Caco-2 (cell line): ENCODE measurements around the gene FHIT. TPM values are rescaled to one million over a fixed set of nuclear protein-coding genes. Genes with fewer than 3 reads are reported as not detected.

Experiments
- BruUV-seq: library from RNA; stranded (reverse); fragments of 400-500 nt; replicated peaks from 2 replicates; lab custom pipeline; 2021; lab: Mats Ljungman, UMichigan
- CTCF ChIA-PET: fragments of 300-600 bp; sonication (Branson Sonifier 250); formaldehyde crosslinking; loops from one replicate; lab custom pipeline; 2022; ENCODE audit warnings: antibody characterized with exemption; lab: Charles Lee
- POLR2A ChIA-PET: fragments of 300-600 bp; sonication (Branson Sonifier 250); formaldehyde crosslinking; loops from one replicate; lab custom pipeline; 2022; ENCODE audit warnings: antibody characterized with exemption; lab: Charles Lee
- DNase-seq, 2 experiments: peaks; one replicate each; pipeline versions ENCODE4 v3.0.0 to v3.0.0-alpha.2; 2020 to 2022
- H3K27me3 ChIP-seq: replicated peaks from 2 replicates; pipeline ENCODE4 v1.6.0; 2011; ENCODE audit warnings: low read length; ENCODE audit not compliant: control insufficient read depth, insufficient read depth
- H3K36me3 ChIP-seq: 2 replicates; pipeline ENCODE4 v1.5.1; 2011; ENCODE audit warnings: low read length; ENCODE audit not compliant: control insufficient read depth, insufficient read depth
- H3K4me1 ChIP-seq: fragments of 250-450 bp; sonication (Bioruptor Pico); 2 replicates; pipeline ENCODE4 v1.5.1; 2020; ENCODE audit warnings: mild to moderate bottlenecking
- H3K4me3 ChIP-seq: 2 replicates; pipeline ENCODE4 v1.5.1; 2011; ENCODE audit warnings: low read depth, mild to moderate bottlenecking, control low read depth, low read length
- H3K9me3 ChIP-seq: fragments of 250-450 bp; sonication (Bioruptor Pico); 2 replicates; pipeline ENCODE4 v1.5.1; 2020; ENCODE audit warnings: mild to moderate bottlenecking, moderate library complexity
- H3K27ac Mint-ChIP-seq: one replicate; pipeline ENCODE4 v1.8.0; 2022; ENCODE audit warnings: mixed read lengths; ENCODE audit not compliant: unreplicated experiment
- H3K27me3 Mint-ChIP-seq: one replicate; pipeline ENCODE4 v1.8.0; 2022; ENCODE audit warnings: mixed read lengths; ENCODE audit not compliant: insufficient read depth, unreplicated experiment
- H3K36me3 Mint-ChIP-seq: one replicate; pipeline ENCODE4 v1.8.0; 2022; ENCODE audit warnings: mild to moderate bottlenecking, mixed read lengths; ENCODE audit not compliant: insufficient read depth, unreplicated experiment
- H3K4me1 Mint-ChIP-seq: one replicate; pipeline ENCODE4 v1.8.0; 2022; ENCODE audit warnings: low read depth, mixed read lengths; ENCODE audit not compliant: unreplicated experiment
- H3K4me3 Mint-ChIP-seq: one replicate; pipeline ENCODE4 v1.8.0; 2022; ENCODE audit warnings: mild to moderate bottlenecking, moderate library complexity, mixed read lengths; ENCODE audit not compliant: unreplicated experiment
- H3K9me3 Mint-ChIP-seq: one replicate; pipeline ENCODE4 v1.8.0; 2022; ENCODE audit warnings: mixed read lengths; ENCODE audit not compliant: unreplicated experiment
- CTCF ChIP-seq, 2 experiments: fragments of 200-600 bp in 1 of 2; IDR thresholded peaks; 1 replicate in 1 of 2; 2 replicates in 1 of 2; pipeline versions ENCODE4 v1.5.1 to v1.8.0; 2011 to 2022; ENCODE audit warnings: antibody characterized with exemption in 1 of 2, control low read depth in 1 of 2, inconsistent platforms in 1 of 2, low read depth in 1 of 2, low read length in 1 of 2, mild to moderate bottlenecking in 1 of 2, moderate library complexity in 1 of 2; ENCODE audit not compliant: insufficient read depth in 1 of 2, severe bottlenecking in 1 of 2, unreplicated experiment in 1 of 2
- intact Hi-C: fragments of 100-400 bp; cut with micrococcal nuclease; formaldehyde crosslinking; loops from one replicate; pipeline ENCODE4 v1.10.0; 2022; ENCODE audit not compliant: unreplicated experiment
- total RNA-seq: library from RNA; stranded (reverse); gene quantifications from 2 replicates; pipeline ENCODE4 v1.2.3, GENCODE V29; 2022

Gene FHIT
- total RNA-seq, 1 experiment from 2014 or later: 8.3 TPM

GRCh38 chr3:60427109-60427508 lies 824.1 kb downstream of the FHIT start:
- ChIA-PET POLR2A (no interaction called here), CTCF (no interaction called here)
- no peak for DNase-seq
- no peak for TF ChIP-seq CTCF (IDR thresholded peaks at IDR 0.05; ENCODE audit: insufficient read depth in 1 of 2, low read depth in 1 of 2, low read length in 1 of 2, severe bottlenecking in 1 of 2, unreplicated experiment in 1 of 2)
- no TSS peak for BruUV-seq
- Mint-ChIP-seq H3K27ac (no peak overlapping the region), H3K36me3 (no peaks in the 10 kb centered on the region), H3K4me1 (no peaks in the 10 kb centered on the region), H3K4me3 (no peak overlapping the region), H3K9me3 (no peaks in the 10 kb centered on the region), H3K27me3 (no peaks in the 10 kb centered on the region)
- H3K4me1 ChIP-seq: no peaks in the 10 kb centered on the region
- H3K27me3 ChIP-seq: no peaks in the 10 kb centered on the region
- intact Hi-C loops: no loop called here
- no peaks in the 10 kb centered on the region for H3K9me3 ChIP-seq
- H3K4me3 ChIP-seq: no peak overlapping the region
- H3K36me3 ChIP-seq: no peaks in the 10 kb centered on the region

- no peaks in the 10 kb centered on the region for H3K9me3 Mint-ChIP-seq
- POLR2A ChIA-PET: no interaction called here
- H3K36me3 Mint-ChIP-seq: no peaks in the 10 kb centered on the region
- DNase-seq: no peak
- no peak overlapping the region for H3K27ac Mint-ChIP-seq
- intact Hi-C loops: no loop called here
- Histone ChIP-seq H3K4me1 (no peaks in the 10 kb centered on the region), H3K4me3 (no peak overlapping the region), H3K36me3 (no peaks in the 10 kb centered on the region), H3K27me3 (no peaks in the 10 kb centered on the region), H3K9me3 (no peaks in the 10 kb centered on the region)
- TF ChIP-seq CTCF (IDR thresholded peaks at IDR 0.05; ENCODE audit: insufficient read depth in 1 of 2, low read depth in 1 of 2, low read length in 1 of 2, severe bottlenecking in 1 of 2, unreplicated experiment in 1 of 2): no peak
- no peaks in the 10 kb centered on the region for H3K27me3 Mint-ChIP-seq
- CTCF ChIA-PET: no interaction called here
- no peak overlapping the region for H3K4me3 Mint-ChIP-seq
- BruUV-seq: no TSS peak
- H3K4me1 Mint-ChIP-seq: no peaks in the 10 kb centered on the region
Observed at GRCh38 chr3:60424942-60425341, 826.3 kb downstream of the FHIT start.

- H3K36me3 Mint-ChIP-seq: no peaks in the 10 kb centered on the region
- Histone ChIP-seq H3K9me3 (no peaks in the 10 kb centered on the region), H3K27me3 (no peaks in the 10 kb centered on the region), H3K36me3 (no peaks in the 10 kb centered on the region), H3K4me1 (no peaks in the 10 kb centered on the region), H3K4me3 (no peak overlapping the region)
- no peak overlapping the region for H3K27ac Mint-ChIP-seq
- no TSS peak for BruUV-seq
- no peak for DNase-seq
- POLR2A ChIA-PET: no interaction called here
- CTCF ChIA-PET: no interaction called here
- H3K27me3 Mint-ChIP-seq: no peaks in the 10 kb centered on the region
- H3K4me1 Mint-ChIP-seq: no peaks in the 10 kb centered on the region
- intact Hi-C loops: no loop called here
- no peaks in the 10 kb centered on the region for H3K9me3 Mint-ChIP-seq
- no peak for TF ChIP-seq CTCF (IDR thresholded peaks at IDR 0.05; ENCODE audit: insufficient read depth in 1 of 2, low read depth in 1 of 2, low read length in 1 of 2, severe bottlenecking in 1 of 2, unreplicated experiment in 1 of 2)
- no peak overlapping the region for H3K4me3 Mint-ChIP-seq
Observed at GRCh38 chr3:60424034-60424433, 827.2 kb downstream of the FHIT start.
